ENCODE data around the gene ATG7.

GRCh38 chr3:11437506-11437905, 165.3 kb downstream of the ATG7 start:
- no peak for TF ChIP-seq POLR2AphosphoS5 (IDR thresholded peaks at IDR 0.05; ENCODE audit: low read depth, low read length)
- no peak for TF ChIP-seq POLR2A (IDR thresholded peaks at IDR 0.05; ENCODE audit: low read depth, low read length)

All from GM12892 (cell line).